Mesenchymal stem cell (in vitro differentiated cells and primary cell): Measurements from ENCODE around the gene GALNT10.
A peak's percentile ranks its signal among the peaks of the same experiment; 100 is the strongest.

ENCODE experiments used
- DNase-seq: peaks from one replicate; pipeline ENCODE4 v3.0.0-alpha.2; 2013
- H2AFZ ChIP-seq: one replicate; pipeline ENCODE4 v1.6.1; 2013; ENCODE audit warnings: low read depth, mild to moderate bottlenecking, control low read depth, inconsistent platforms, low read length, moderate library complexity
- H2AK5ac ChIP-seq: 2 replicates; pipeline ENCODE4 v1.6.1; 2013; ENCODE audit warnings: low read length, moderate library complexity, mild to moderate bottlenecking, inconsistent platforms; ENCODE audit not compliant: severe bottlenecking
- H2BK120ac ChIP-seq: one replicate; pipeline ENCODE4 v1.6.1; 2013; ENCODE audit warnings: low read depth, mild to moderate bottlenecking, inconsistent platforms, low read length, moderate library complexity
- H2BK12ac ChIP-seq, 2 experiments: one replicate each; pipeline ENCODE4 v1.6.1; 2013; ENCODE audit warnings: inconsistent platforms in 2 of 2, low read length in 2 of 2, mild to moderate bottlenecking in 2 of 2, moderate library complexity in 2 of 2, control low read depth in 1 of 2
- H2BK15ac ChIP-seq: one replicate; pipeline ENCODE4 v1.6.1; 2013; ENCODE audit warnings: mild to moderate bottlenecking, low read depth, inconsistent platforms; ENCODE audit not compliant: poor library complexity, severe bottlenecking
- H2BK5ac ChIP-seq: 2 replicates; pipeline ENCODE4 v1.6.1; 2013; ENCODE audit warnings: low read depth, mild to moderate bottlenecking, low read length, control low read depth, inconsistent platforms; ENCODE audit not compliant: poor library complexity, severe bottlenecking
- H3K14ac ChIP-seq, 2 experiments: one replicate each; pipeline ENCODE4 v1.6.1; 2013; ENCODE audit warnings: inconsistent platforms in 2 of 2, low read length in 2 of 2, control low read depth in 1 of 2, mild to moderate bottlenecking in 1 of 2, moderate library complexity in 1 of 2
- H3K18ac ChIP-seq, 2 experiments: one replicate each; pipeline ENCODE4 v1.6.1; 2013; ENCODE audit warnings: inconsistent platforms in 2 of 2, low read length in 2 of 2, control low read depth in 1 of 2, low read depth in 1 of 2, mild to moderate bottlenecking in 1 of 2
- H3K23ac ChIP-seq, 2 experiments: one replicate each; pipeline ENCODE4 v1.6.1; 2013; ENCODE audit warnings: inconsistent platforms in 2 of 2, low read length in 2 of 2, mild to moderate bottlenecking in 2 of 2, moderate library complexity in 2 of 2, control low read depth in 1 of 2
- H3K27ac ChIP-seq: 2 replicates; pipeline ENCODE4 v1.5.1; 2013; ENCODE audit warnings: mild to moderate bottlenecking, moderate library complexity, low read length, control low read depth, inconsistent platforms; ENCODE audit not compliant: poor library complexity, severe bottlenecking
- H3K27me3 ChIP-seq, 2 experiments: 2 replicates each; pipeline versions ENCODE4 v1.6.1 to v1.7.0; 2013; ENCODE audit warnings: low read length in 2 of 2, mild to moderate bottlenecking in 2 of 2, moderate library complexity in 2 of 2, control low read depth in 1 of 2, inconsistent platforms in 1 of 2; ENCODE audit not compliant: control insufficient read depth in 1 of 2, insufficient read depth in 1 of 2
- H3K36me3 ChIP-seq, 2 experiments: 2 replicates each; pipeline versions ENCODE4 v1.6.1 to v1.7.0; 2013; ENCODE audit warnings: low read length in 2 of 2, control low read depth in 1 of 2, inconsistent platforms in 1 of 2, low read depth in 1 of 2, mild to moderate bottlenecking in 1 of 2; ENCODE audit not compliant: insufficient read depth in 2 of 2, control insufficient read depth in 1 of 2
- H3K4ac ChIP-seq, 2 experiments: one replicate each; pipeline ENCODE4 v1.6.1; 2013; ENCODE audit warnings: inconsistent platforms in 2 of 2, low read length in 2 of 2, mild to moderate bottlenecking in 2 of 2, moderate library complexity in 2 of 2, control low read depth in 1 of 2, low read depth in 1 of 2
- H3K4me1 ChIP-seq: 2 replicates; pipeline ENCODE4 v1.6.1; 2013; ENCODE audit warnings: low read depth, low read length, control low read depth; ENCODE audit not compliant: control insufficient read depth, insufficient read depth
- H3K4me2 ChIP-seq: 2 replicates; pipeline ENCODE4 v1.6.1; 2013; ENCODE audit warnings: low read length, mild to moderate bottlenecking, inconsistent platforms; ENCODE audit not compliant: poor library complexity, severe bottlenecking
- H3K4me3 ChIP-seq, 2 experiments: 2 replicates each; pipeline versions ENCODE4 v1.5.1 to v1.7.0; 2013; ENCODE audit warnings: low read length in 2 of 2, mild to moderate bottlenecking in 2 of 2, control low read depth in 1 of 2, low read depth in 1 of 2; ENCODE audit not compliant: insufficient read depth in 1 of 2
- H3K79me1 ChIP-seq: replicated peaks from 2 replicates; pipeline ENCODE4 v1.6.1; 2013; ENCODE audit warnings: mild to moderate bottlenecking, control low read depth, low read length, inconsistent platforms; ENCODE audit not compliant: poor library complexity, severe bottlenecking
- H3K9ac ChIP-seq: 2 replicates; pipeline ENCODE4 v1.7.0; 2013; ENCODE audit warnings: mild to moderate bottlenecking, low read length, moderate library complexity
- H3K9me3 ChIP-seq: 2 replicates; pipeline ENCODE4 v1.7.0; 2013; ENCODE audit warnings: mild to moderate bottlenecking, low read length; ENCODE audit not compliant: control insufficient read depth
- H4K8ac ChIP-seq: one replicate; pipeline ENCODE4 v1.6.1; 2013; ENCODE audit warnings: inconsistent platforms, mild to moderate bottlenecking, low read length, moderate library complexity
- H4K91ac ChIP-seq: one replicate; pipeline ENCODE4 v1.6.1; 2013; ENCODE audit warnings: mild to moderate bottlenecking, low read length, inconsistent platforms
- WGBS: methylation state at CpG from one replicate; pipeline ENCODE4 v1.1.7; 2013; ENCODE audit warnings: mixed read lengths; 5-methylcytosine and 5-hydroxymethylcytosine counted together

Gene GALNT10

DNA sequence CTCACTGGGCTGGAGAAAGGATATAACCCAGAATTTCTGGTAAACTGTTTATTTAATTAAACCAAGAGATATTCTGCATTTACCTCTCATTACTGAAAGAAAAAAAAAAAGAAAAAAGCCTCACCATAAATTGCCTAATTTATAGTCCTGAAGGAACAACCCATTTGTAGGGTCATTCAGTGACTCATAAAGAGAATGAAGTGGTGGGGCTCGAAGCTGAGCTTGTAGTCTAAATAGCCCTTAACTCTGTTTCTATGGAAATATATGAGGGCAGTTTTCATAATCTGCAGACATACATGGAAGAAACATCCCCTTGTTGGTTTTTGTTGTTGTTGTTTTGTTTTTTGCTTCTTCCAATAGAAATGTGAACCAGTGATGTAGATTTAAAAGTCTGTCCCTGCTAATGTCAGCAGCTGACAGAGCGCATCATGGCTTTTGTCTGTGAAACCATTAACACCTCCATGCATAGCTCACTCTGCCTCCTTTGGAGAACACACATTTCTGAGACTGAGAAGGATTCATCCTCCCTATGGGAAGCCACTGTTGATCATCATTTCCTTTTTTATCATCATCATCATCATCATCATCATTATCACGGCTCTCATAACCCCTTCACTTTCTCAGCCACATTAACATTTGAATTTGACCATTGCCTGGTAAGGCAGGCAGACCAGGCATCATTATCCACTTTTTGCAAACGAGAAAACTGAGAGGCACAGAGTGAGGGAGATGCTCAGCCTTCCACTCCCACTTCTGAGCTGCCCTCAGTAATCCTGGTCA, 187.4 kb downstream of the GALNT10 start:
- Histone ChIP-seq H3K79me1 (peaks cover 2% of the 10 kb centered on the region), H2AFZ (no peak overlapping the region), H3K4me3 (no peak overlapping the region), H2BK12ac (no peak overlapping the region), H3K4me2 (no peak overlapping the region), H3K14ac (no peak overlapping the region), H3K23ac (no peak overlapping the region), H3K9ac (no peak overlapping the region), H3K9me3 (no peaks in the 10 kb centered on the region), H4K8ac (no peak overlapping the region), H3K27me3 (no peaks in the 10 kb centered on the region), H2BK15ac (no peak overlapping the region), H2BK120ac (no peak overlapping the region), H2AK5ac (no peak overlapping the region), H3K36me3 (peaks cover 46% of the 10 kb centered on the region in 2 experiments), H3K18ac (no peak overlapping the region), H3K4ac (no peak overlapping the region), H4K91ac (no peak overlapping the region), H3K4me1 (no peaks in the 10 kb centered on the region), H2BK5ac (no peak overlapping the region), H3K27ac (no peak overlapping the region)
- no peak for DNase-seq
- WGBS = 78% methylated on average over 4 of the region's 4 CpGs

DNA sequence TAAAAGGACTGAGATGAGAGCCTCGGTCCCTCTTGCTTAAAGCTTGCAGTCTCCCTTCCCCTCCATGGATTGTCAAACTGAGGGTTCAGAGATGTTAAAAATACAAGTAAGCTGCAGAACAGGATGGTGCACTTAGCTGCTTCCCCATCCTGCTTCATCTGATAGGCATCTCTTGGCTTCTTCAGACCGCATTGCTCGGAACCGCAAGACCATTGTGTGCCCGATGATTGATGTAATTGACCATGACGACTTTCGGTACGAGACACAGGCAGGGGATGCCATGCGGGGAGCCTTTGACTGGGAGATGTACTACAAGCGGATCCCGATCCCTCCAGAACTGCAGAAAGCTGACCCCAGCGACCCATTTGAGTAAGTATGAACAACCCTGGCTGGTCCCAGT, 189.7 kb downstream of the GALNT10 start:
- H2BK120ac ChIP-seq = no peak overlapping the region
- H2BK5ac ChIP-seq = no peak overlapping the region
- no peak overlapping the region for H3K14ac ChIP-seq
- no peak overlapping the region for H3K4me2 ChIP-seq
- H2BK12ac ChIP-seq = no peak overlapping the region
- H3K9me3 ChIP-seq = no peaks in the 10 kb centered on the region
- no peak overlapping the region for H3K18ac ChIP-seq
- no peak for DNase-seq
- peaks cover 2% of the 10 kb centered on the region for H3K79me1 ChIP-seq
- no peak overlapping the region for H3K9ac ChIP-seq
- peaks cover 51 to 53% of the 10 kb centered on the region in 2 experiments for H3K36me3 ChIP-seq
- 96% methylated on average over 12 of the region's 12 CpGs for WGBS
- H4K8ac ChIP-seq = no peak overlapping the region
- H4K91ac ChIP-seq = no peak overlapping the region
- no peak overlapping the region for H3K23ac ChIP-seq
- H3K4me3 ChIP-seq = no peak overlapping the region
- no peak overlapping the region for H2BK15ac ChIP-seq
- no peak overlapping the region for H3K4ac ChIP-seq
- peaks cover 8% of the 10 kb centered on the region for H3K4me1 ChIP-seq
- H2AFZ ChIP-seq = no peak overlapping the region
- H3K27ac ChIP-seq = no peak overlapping the region
- no peak overlapping the region for H2AK5ac ChIP-seq
- H3K27me3 ChIP-seq = no peaks in the 10 kb centered on the region

DNA sequence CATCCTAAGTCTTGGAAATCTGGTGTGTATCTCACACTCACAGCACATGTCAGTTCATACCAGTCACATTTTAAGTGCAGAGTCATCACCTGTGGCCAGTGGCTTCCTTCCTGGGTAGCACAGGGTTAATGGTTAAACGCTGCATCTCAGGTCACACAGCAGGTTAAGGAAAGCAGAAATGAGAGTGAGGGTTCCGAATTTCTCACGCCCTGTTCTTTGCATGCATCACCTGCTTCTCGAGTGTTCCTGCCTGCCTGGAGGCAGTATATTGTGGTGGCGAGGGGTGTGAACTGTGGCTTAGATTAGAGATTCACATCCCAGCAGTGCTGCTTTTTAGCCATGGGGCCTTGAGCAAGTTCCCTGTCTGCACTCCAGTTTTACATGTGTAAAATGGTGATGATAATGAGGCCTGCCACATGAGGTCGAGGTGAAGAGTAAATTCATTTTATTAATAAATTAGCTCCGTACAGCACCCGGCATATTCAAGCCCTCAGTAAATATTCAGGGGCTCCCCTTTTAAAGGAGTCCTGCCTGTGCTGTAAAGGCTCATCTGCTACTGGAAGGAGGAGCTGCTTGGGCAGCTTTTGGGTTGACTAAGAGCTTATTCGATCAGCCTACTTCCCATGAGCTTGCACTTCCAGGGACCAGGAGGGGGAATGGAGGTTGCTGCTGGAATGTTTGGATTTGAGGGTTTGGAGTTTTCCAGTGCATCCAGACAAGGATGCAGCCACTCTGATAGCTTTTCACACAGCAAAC, 194.1 kb downstream of the GALNT10 start:
- H2BK15ac ChIP-seq = no peak overlapping the region
- H4K8ac ChIP-seq = no peak overlapping the region
- no peaks in the 10 kb centered on the region for H3K9me3 ChIP-seq
- H3K23ac ChIP-seq = no peak overlapping the region
- 62% methylated on average over 9 of the region's 9 CpGs for WGBS
- H2AK5ac ChIP-seq = peak overlapping the region; percentile 12
- H3K4me3 ChIP-seq = no peak overlapping the region
- no peaks in the 10 kb centered on the region for H3K27me3 ChIP-seq
- no peak for DNase-seq
- H2AFZ ChIP-seq = no peak overlapping the region
- H3K9ac ChIP-seq = no peak overlapping the region
- H4K91ac ChIP-seq = no peak overlapping the region
- peak overlapping the region; percentile 22 for H2BK5ac ChIP-seq
- no peak overlapping the region for H2BK12ac ChIP-seq
- no peak overlapping the region for H2BK120ac ChIP-seq
- peaks cover 2% of the 10 kb centered on the region for H3K79me1 ChIP-seq
- peaks cover 30 to 37% of the 10 kb centered on the region in 2 experiments for H3K36me3 ChIP-seq
- H3K14ac ChIP-seq = no peak overlapping the region
- H3K27ac ChIP-seq = peak overlapping the region; percentile 4
- no peak overlapping the region for H3K4ac ChIP-seq
- no peak overlapping the region for H3K18ac ChIP-seq
- no peak overlapping the region for H3K4me2 ChIP-seq
- H3K4me1 ChIP-seq = peaks cover 23% of the 10 kb centered on the region

DNA sequence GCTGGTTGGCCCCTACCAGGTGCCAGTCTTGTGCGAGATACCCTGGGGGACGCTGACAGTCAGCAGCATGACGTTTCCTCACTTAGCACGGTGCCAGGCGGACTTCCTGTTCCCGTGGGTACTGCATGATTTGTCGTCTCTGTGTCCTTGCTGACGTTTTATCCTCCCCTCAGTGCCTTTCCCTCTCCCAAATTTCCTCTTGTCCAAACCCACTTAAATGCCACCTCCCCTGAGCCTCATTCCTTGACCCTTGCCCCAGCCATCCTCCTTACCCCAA, 194.6 kb downstream of the GALNT10 start:
- Histone ChIP-seq H2AFZ (no peak overlapping the region), H2BK12ac (no peak overlapping the region), H3K4me1 (peaks cover 23% of the 10 kb centered on the region), H3K4ac (no peak overlapping the region), H3K79me1 (peaks cover 2% of the 10 kb centered on the region), H3K4me3 (no peak overlapping the region), H2BK15ac (no peak overlapping the region), H4K91ac (no peak overlapping the region), H3K14ac (no peak overlapping the region), H3K27ac (peak overlapping the region; percentile 4), H3K9ac (no peak overlapping the region), H3K23ac (no peak overlapping the region), H3K27me3 (no peaks in the 10 kb centered on the region), H2BK120ac (no peak overlapping the region), H2AK5ac (peak overlapping the region; percentile 12), H3K36me3 (peaks cover 28 to 37% of the 10 kb centered on the region in 2 experiments), H4K8ac (no peak overlapping the region), H3K4me2 (no peak overlapping the region), H3K18ac (no peak overlapping the region), H2BK5ac (peak overlapping the region; percentile 22), H3K9me3 (no peaks in the 10 kb centered on the region)
- 83% methylated on average over 8 of the region's 8 CpGs for WGBS
- no peak for DNase-seq
